ENCODE results near the gene ZNF700. TPM values are rescaled to one million over a fixed set of nuclear protein-coding genes. Genes with fewer than 3 reads are reported as not detected.
A peak's percentile ranks its signal among the peaks of the same experiment; 100 is the strongest.
"Not testable (repeated sequence)": the region's sequence is repeated elsewhere in the genome, so short reads cannot be mapped to it uniquely, and the experiment has no call there.

The ZNF700 gene
- polyA plus RNA-seq, result 1 to 10 TPM; 1.3 to 3.0 (median 2.4) TPM

- H3K27ac Mint-ChIP-seq, result peak within 1 kb of the TSS; percentile 89 to 97 (median 94)
- peaks cover 0 to 8% (median 3%) of the 10 kb centered on the region in 3 donors for H3K27me3 Mint-ChIP-seq (ENCODE audit: low read depth in 3 of 3)
- H3K4me1 Mint-ChIP-seq, result peaks cover 42 to 58% of the 10 kb centered on the region in 2 donors
- H3K36me3 Mint-ChIP-seq, result peaks cover 0 to under 1% (median under 1%) of the 10 kb centered on the region in 3 donors
- peak within 1 kb of the TSS; percentile 91 to 96 (median 93) for H3K4me3 Mint-ChIP-seq
- DNase-seq, result peak; percentile 91 to 93 (median 92)
- no peaks in the 10 kb centered on the region for H3K9me3 Mint-ChIP-seq
Measured at GRCh38 chr19:11924886-11925650, at the start of gene ZNF700. Gene ZNF700, plus strand, starts transcription at chr19:11925107. Its CDS starts 104 bp downstream, at chr19:11925211.

DNA sequence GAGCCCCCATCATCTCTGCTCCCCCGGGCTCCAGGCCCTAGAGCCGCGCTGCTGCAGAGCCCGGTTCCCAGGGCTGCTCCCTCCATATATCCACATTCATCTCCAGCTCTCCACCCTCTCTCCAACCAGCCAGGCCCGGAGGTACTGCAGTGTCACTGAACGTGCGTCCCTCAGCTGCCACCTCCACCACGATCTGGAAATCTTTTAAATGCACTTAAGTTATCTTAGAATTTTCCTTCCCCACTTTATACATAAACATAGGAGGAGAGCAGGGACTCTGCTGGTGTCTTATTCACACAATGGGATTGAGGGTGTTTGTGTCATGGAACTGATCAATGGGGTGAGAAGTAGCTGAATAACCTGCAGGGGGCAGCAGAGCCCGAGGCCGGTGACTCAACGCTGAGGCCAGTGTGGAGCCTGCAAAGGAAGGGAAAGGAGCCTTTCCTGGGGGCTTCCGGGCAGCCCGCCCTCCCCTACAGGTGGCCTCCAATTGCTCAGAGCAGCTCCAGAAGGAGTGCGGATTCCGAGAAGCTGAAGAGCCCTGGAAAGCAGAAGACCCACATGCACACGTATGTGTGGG lies 45.1 kb upstream of the ZNF700 start:
- not testable (repeated sequence) for H3K27me3 Mint-ChIP-seq (ENCODE audit: low read depth in 3 of 3); H3K27ac Mint-ChIP-seq; H3K4me1 Mint-ChIP-seq; H3K4me3 Mint-ChIP-seq; H3K9me3 Mint-ChIP-seq; H3K36me3 Mint-ChIP-seq
- peak; percentile 24 to 36 (median 24) for DNase-seq

DNA sequence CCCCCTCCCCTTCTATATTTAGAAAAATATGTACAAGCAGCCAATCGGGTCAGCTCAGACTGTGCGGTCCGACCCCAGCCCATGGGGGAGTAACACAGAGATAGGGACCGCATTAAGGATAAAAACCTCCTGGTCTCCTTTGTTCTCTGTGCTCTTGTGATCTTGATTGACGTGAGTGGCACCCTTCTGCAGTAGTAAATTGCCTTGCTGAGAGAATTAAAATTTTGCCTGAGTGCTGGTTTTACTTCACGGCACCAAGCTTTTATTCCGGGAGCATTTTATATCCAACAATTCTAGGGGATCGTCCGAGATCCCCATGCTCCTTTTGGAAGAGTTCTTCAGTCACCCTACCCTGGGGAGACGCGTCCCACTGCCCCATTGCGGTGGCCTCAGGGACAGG lies 44.3 kb upstream of the ZNF700 start:
- Mint-ChIP-seq H3K9me3 (no peaks in the 10 kb centered on the region), H3K27ac (no peak overlapping the region), H3K4me3 (no peak overlapping the region), H3K4me1 (peaks cover 2 to 5% of the 10 kb centered on the region in 2 donors), H3K36me3 (no peaks in the 10 kb centered on the region), H3K27me3 (ENCODE audit: low read depth in 3 of 3) (no peaks in the 10 kb centered on the region)
- DNase-seq, result no peak

DNA sequence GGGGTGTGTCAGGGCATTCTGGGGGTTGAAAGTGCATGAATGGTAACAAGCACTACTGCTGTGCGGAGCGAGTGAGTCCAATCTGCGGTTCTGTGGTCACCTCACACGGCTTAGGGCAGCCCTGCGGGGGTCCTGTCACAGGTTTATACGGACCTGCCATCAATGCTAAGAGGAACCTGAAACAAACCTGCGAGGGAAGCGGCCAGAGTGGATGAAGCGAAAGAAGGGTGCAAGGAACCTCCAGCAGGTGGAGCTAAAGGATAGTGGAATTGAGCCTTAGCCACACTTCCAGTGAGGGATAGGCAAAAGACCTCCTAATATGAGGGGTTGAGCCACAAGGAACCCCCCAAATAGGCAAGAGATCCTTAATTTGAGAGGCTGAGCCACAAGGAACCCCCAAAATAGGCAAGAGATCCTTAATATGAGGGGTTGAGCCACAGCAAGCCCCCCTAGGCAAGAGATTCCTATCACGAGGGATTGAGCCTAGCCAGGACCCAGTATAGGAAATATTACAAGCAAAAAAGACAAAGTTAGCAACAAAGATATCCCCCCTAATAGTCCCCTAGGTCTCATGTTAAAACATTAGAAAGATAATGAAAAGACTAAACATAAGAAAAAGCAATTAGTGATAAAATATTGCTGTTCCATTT lies 43.6 kb upstream of the ZNF700 start:
- peak; percentile 54 to 64 (median 56) for DNase-seq
- Mint-ChIP-seq H3K9me3 (no peaks in the 10 kb centered on the region), H3K27ac (no peak overlapping the region), H3K4me3 (no peak overlapping the region), H3K27me3 (ENCODE audit: low read depth in 3 of 3) (peaks cover 0 to 1% (median 0%) of the 10 kb centered on the region in 3 donors), H3K36me3 (no peaks in the 10 kb centered on the region), H3K4me1 (peaks cover 2 to 5% of the 10 kb centered on the region in 2 donors)

DNA sequence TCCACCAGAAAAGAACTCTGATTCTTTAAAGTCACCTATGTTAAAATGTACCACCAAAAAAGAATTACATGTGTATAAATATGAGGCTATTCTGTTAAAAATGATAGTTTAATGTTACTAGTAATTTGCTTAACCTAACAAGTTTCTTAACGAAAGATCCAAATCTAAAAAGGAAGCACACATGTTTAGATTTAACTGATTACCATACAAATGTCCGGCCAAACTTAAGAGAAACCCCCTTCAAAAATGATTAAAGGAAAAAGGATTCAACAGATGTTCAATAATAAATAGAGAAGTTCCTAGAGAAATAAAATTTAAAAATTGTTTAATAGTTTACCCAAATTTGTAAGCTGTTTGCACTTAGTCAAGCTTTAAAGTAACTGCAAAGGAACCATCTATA lies 42.3 kb upstream of the ZNF700 start:
- no peak overlapping the region for H3K27ac Mint-ChIP-seq
- peaks cover 0 to 5% (median 0%) of the 10 kb centered on the region in 3 donors for H3K27me3 Mint-ChIP-seq (ENCODE audit: low read depth in 3 of 3)

GRCh38 chr19:11887234-11887610 lies 37.7 kb upstream of the ZNF700 start:
- no peak for DNase-seq
- Mint-ChIP-seq H3K4me3 (peak overlapping the region; percentile 89 to 94 (median 92)), H3K9me3 (no peaks in the 10 kb centered on the region)

More for the DNA sequence above, 42.3 kb upstream of the ZNF700 start:
- no peaks in the 10 kb centered on the region for H3K9me3 Mint-ChIP-seq
- no peak overlapping the region for H3K4me3 Mint-ChIP-seq
- no peak for DNase-seq
- no peaks in the 10 kb centered on the region for H3K36me3 Mint-ChIP-seq
- peaks cover 7 to 14% of the 10 kb centered on the region in 2 donors for H3K4me1 Mint-ChIP-seq

DNA sequence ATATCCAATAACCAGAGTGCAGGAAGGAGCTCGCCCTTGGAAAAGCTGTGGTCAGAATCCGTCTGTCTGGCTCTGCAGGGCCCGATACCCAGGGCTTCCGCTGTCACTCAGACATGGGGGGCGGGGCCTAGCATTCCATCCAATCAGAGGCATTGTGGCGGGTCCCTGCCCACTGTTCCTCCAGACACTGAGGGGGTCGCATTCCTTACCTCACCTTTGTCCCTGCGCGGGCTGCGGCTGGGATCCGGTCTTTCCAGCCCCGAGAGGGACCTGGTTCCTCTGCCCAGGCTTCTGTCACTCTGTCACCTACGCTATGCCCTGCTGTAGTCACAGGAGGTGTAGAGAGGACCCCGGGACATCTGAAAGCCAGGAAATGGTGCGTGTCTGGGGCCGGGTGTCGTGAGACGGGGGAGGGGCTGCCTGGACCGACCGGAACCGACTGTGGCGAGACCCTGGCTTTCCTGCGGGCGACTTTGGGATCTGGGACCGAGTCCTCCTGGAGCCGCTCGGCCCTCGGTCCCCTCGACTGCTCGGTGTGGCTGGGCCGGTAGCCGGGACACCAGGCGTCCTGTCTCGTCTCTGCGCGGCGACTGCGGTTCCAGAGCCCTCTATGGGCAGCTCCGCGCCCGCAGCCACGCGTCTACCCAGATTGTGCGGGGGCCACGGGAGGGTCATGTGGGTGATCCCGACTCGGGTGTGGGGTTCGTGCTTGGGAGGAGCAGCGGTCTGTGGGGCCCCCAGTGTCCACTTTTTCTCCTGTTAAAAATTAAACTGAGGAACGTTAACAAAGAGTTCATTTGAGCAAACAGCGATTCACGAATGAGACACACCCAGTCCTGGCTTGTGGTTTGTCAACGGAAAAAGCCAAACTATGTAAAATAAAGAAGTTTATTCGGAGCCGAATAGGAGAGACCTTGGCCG lies 37.0 kb upstream of the ZNF700 start, which contains the start of gene ZNF69:
Gene ZNF69 (plus strand): TSS at position 172 of the 921 bp plus-strand sequence. CDS start 142 bp downstream, at position 314.
- DNase-seq, result peak; percentile 57 to 65 (median 65)
- Mint-ChIP-seq H3K9me3 (no peaks in the 10 kb centered on the region), H3K4me1 (peaks cover 22 to 32% of the 10 kb centered on the region in 2 donors), H3K36me3 (no peaks in the 10 kb centered on the region), H3K27ac (peak within 1 kb of the TSS; percentile 72 to 88 (median 86)), H3K27me3 (ENCODE audit: low read depth in 3 of 3) (peaks cover 0 to 5% (median 0%) of the 10 kb centered on the region in 3 donors), H3K4me3 (peak within 1 kb of the TSS; percentile 89 to 94 (median 92))

More at GRCh38 chr19:11887234-11887610, 37.7 kb upstream of the ZNF700 start:
- Mint-ChIP-seq H3K27me3 (ENCODE audit: low read depth in 3 of 3) (peaks cover 0 to 5% (median 0%) of the 10 kb centered on the region in 3 donors), H3K27ac (peak overlapping the region; percentile 72 to 88 (median 86)), H3K4me1 (peaks cover 22 to 32% of the 10 kb centered on the region in 2 donors), H3K36me3 (no peaks in the 10 kb centered on the region)

DNA sequence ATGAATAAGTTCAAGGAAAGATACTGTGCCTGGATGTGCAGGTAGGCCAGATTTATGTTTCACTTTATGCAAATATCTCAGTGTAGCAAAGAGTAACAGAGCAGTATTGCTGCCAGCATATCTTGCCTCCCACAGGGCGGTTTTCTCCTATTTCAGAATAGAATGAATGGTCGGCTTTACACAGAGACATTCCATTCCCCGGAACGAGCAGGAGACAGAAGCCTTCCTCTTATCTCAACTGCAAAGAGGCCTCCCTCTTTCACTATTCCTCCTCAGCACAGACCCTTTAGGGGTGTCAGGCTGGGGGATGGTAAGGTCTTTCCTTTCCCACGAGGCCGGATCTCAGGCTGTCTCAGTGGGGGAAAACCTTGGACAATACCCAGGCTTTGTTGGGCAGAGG lies 35.0 kb upstream of the ZNF700 start:
- Mint-ChIP-seq H3K4me1 (peaks cover 22 to 35% of the 10 kb centered on the region in 2 donors), H3K4me3 (peak overlapping the region in 4 of 5 donors; percentile 18 to 58 (median 35))
- not testable (repeated sequence) for H3K9me3 Mint-ChIP-seq; DNase-seq; H3K27me3 Mint-ChIP-seq (ENCODE audit: low read depth in 3 of 3); H3K27ac Mint-ChIP-seq; H3K36me3 Mint-ChIP-seq

- no peak for DNase-seq
- Mint-ChIP-seq H3K4me1 (peaks cover 26 to 42% of the 10 kb centered on the region in 2 donors), H3K27me3 (ENCODE audit: low read depth in 3 of 3) (peaks cover 0 to 5% (median 0%) of the 10 kb centered on the region in 3 donors), H3K4me3 (no peak overlapping the region), H3K27ac (peak overlapping the region in 1 of 6 donors; percentile 61), H3K9me3 (peaks cover 0 to 2% (median 0%) of the 10 kb centered on the region in 6 donors), H3K36me3 (peaks cover 5 to 6% (median 5%) of the 10 kb centered on the region in 3 donors)
Measured at GRCh38 chr19:11890634-11891033, 34.3 kb upstream of the ZNF700 start.

- Mint-ChIP-seq H3K36me3 (peaks cover 5 to 15% (median 5%) of the 10 kb centered on the region in 3 donors), H3K4me1 (peaks cover 5 to 11% of the 10 kb centered on the region in 2 donors), H3K4me3 (no peak overlapping the region)
Measured at GRCh38 chr19:11894851-11895250, 30.1 kb upstream of the ZNF700 start.

GRCh38 chr19:11902228-11902627 lies 22.7 kb upstream of the ZNF700 start:
- H3K4me3 Mint-ChIP-seq, result no peak overlapping the region
- peaks cover 22 to 69% (median 50%) of the 10 kb centered on the region in 6 donors for H3K9me3 Mint-ChIP-seq
- no peak for DNase-seq
- no peaks in the 10 kb centered on the region for H3K27me3 Mint-ChIP-seq (ENCODE audit: low read depth in 3 of 3)
- H3K4me1 Mint-ChIP-seq, result no peaks in the 10 kb centered on the region
- H3K27ac Mint-ChIP-seq, result no peak overlapping the region
- peaks cover 31 to 57% (median 48%) of the 10 kb centered on the region in 3 donors for H3K36me3 Mint-ChIP-seq

More at GRCh38 chr19:11894851-11895250, 30.1 kb upstream of the ZNF700 start:
- no peak overlapping the region for H3K27ac Mint-ChIP-seq
- no peaks in the 10 kb centered on the region for H3K27me3 Mint-ChIP-seq (ENCODE audit: low read depth in 3 of 3)
- no peak for DNase-seq
- H3K9me3 Mint-ChIP-seq, result peaks cover 0 to 7% (median 3%) of the 10 kb centered on the region in 6 donors

DNA sequence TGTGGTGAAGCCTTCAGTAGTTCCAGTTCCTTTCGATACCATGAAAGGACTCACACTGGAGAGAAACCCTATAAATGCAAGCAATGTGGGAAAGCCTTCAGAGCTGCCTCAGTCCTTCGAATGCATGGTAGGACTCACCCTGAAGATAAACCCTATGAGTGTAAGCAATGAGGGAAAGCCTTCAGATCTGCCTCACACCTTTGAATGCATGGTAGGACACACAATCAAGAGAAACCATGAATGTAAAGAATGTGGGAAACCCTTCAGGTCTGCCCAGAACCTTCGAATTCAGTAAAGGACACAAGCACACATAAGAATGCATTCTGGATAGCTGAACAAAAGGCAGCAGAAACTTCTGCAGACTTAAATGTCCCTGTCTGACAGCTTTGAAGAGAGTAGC lies 19.0 kb upstream of the ZNF700 start:
- Mint-ChIP-seq H3K27me3 (ENCODE audit: low read depth in 3 of 3) (peaks cover 0 to 2% (median 0%) of the 10 kb centered on the region in 3 donors), H3K36me3 (peaks cover 34 to 54% (median 49%) of the 10 kb centered on the region in 3 donors)

DNA sequence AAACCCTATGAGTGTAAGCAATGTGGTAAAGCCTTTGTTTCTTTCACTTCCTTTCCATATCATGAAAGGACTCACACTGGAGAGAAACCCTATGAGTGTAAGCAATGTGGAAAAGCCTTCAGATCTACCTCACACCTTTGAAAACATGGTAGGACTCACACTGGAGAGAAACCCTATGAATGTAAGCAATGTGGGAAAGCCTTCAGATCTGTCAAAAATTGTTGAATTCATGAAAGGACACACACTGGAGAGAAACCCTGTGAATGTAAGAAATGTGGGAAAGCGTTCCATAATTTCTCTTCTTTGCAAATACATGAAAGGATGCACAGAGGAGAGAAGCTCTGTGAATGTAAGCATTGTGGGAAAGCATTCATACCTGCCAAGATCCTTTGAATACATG lies 13.0 kb upstream of the ZNF700 start:
- not testable (repeated sequence) for DNase-seq; H3K27ac Mint-ChIP-seq; H3K27me3 Mint-ChIP-seq (ENCODE audit: low read depth in 3 of 3); H3K4me3 Mint-ChIP-seq; H3K4me1 Mint-ChIP-seq
- H3K9me3 Mint-ChIP-seq, result peaks cover 47 to 70% (median 63%) of the 10 kb centered on the region in 6 donors
- peaks cover 9 to 20% (median 10%) of the 10 kb centered on the region in 3 donors for H3K36me3 Mint-ChIP-seq

More for the DNA sequence above, 19.0 kb upstream of the ZNF700 start:
- no peak overlapping the region for H3K4me3 Mint-ChIP-seq
- no peak for DNase-seq
- H3K27ac Mint-ChIP-seq, result no peak overlapping the region
- no peaks in the 10 kb centered on the region for H3K4me1 Mint-ChIP-seq
- peaks cover 41 to 88% (median 78%) of the 10 kb centered on the region in 6 donors for H3K9me3 Mint-ChIP-seq

Data from immature natural killer cell (primary cell).